ENCODE measurements around the gene ZBTB7A.

The ZBTB7A gene

DNA sequence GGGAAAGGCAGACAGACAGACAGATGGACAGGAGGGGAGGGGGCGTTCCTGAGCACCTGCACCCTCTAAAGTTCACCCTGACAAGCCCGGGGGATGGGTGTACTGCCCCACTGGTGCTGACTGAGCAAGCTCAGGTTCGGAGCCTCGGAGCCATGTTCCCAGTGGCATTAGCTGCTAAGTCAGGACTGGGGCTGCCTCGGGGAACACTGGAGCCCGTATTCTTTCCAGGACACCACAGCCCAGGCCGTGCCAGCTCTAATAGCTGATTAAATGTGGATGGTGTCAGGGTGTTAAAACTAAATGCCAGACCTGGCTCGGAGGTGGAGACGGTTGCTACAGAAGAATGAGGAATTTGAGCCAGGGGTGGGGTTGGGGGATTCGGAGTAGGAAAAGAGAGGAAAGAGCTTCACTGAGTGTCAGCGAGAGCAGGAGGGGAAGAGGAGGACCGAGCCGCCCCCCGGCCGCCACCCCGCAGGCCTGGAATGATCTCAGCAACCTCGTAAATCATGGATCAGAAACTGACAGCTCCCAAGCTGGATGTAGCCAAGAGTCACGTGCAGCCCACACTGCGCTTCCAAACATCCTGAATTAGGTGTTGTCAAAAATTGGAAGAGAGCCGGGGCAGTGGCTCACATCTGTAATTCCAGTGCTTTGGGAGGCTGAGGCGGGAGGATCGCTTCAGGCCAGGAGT is 46.8 kb upstream of the ZBTB7A start:
- no peaks in the 10 kb centered on the region for H3K4me1 ChIP-seq (ENCODE audit: low read length)
- peaks cover 50% of the 10 kb centered on the region for H3K36me3 ChIP-seq (replicated peaks; ENCODE audit: low read depth, low read length)
- H3K9me3 ChIP-seq (ENCODE audit: insufficient read depth, low read length), result no peaks in the 10 kb centered on the region
- H3K79me2 ChIP-seq (ENCODE audit: low read length), result peaks cover 9% of the 10 kb centered on the region
- 0 out of 2 replicates have a peak, but pooled peaks cover 1% of the 10 kb centered on the region for H4K20me1 ChIP-seq (ENCODE audit: insufficient read depth, low read length)
- no peak overlapping the region for H3K27ac ChIP-seq (ENCODE audit: low read length)
- H3K27me3 ChIP-seq (ENCODE audit: low read depth, low read length), result no peaks in the 10 kb centered on the region
- H2AFZ ChIP-seq (ENCODE audit: low read depth, low read length), result no peak overlapping the region
- TF ChIP-seq EZH2phosphoT487 (IDR thresholded peaks at IDR 0.05; ENCODE audit: low read depth), result no peak
- no peak for TF ChIP-seq CTCF (IDR thresholded peaks at IDR 0.05; ENCODE audit: low read depth, low read length)
- H3K4me2 ChIP-seq (ENCODE audit: low read length), result no peak overlapping the region
- H3K9ac ChIP-seq (ENCODE audit: low read length), result no peak overlapping the region
- no peak overlapping the region for H3K4me3 ChIP-seq (ENCODE audit: low read length)

DNA sequence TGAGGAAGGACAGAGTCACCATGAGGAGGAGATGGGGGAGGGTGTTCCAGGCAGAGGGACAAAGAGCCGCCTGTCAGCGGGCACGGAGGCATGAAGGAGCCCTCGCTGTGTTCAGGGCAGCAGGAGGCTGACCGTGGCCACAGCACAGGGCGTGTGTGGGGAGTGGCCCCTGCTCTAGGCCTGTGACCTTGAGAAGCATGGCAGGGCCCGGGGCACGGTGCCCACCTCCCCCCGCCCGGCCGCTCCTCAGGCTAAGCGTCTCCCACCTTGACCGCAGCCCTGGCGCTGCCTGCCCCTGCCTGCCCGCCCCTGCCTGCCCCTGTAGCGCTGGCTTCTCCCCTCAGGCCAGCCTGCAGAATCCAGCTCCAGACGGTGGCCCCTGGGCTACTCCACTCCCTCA is 45.7 kb upstream of the ZBTB7A start:
- Histone ChIP-seq H3K4me1 (ENCODE audit: low read length) (no peaks in the 10 kb centered on the region), H3K4me2 (ENCODE audit: low read length) (no peak overlapping the region)

DNA sequence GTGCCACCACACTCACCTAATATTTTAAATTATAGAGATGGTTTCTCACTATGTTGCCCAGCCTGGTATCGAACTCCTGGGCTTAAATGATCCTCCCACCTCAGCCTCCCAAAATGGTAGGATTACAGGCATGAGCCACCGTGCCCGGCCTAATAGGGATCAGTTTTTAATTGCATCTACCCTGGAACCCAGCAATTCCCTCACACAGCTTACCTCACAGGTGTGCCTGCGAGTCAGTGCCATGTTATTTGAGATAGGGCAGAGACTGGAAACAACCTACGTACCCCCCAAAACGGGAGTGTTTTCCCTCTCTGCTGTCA is 42.9 kb upstream of the ZBTB7A start:
- Histone ChIP-seq H3K36me3 (replicated peaks; ENCODE audit: low read depth, low read length) (peaks cover 64% of the 10 kb centered on the region), H3K79me2 (ENCODE audit: low read length) (no peaks in the 10 kb centered on the region), H3K4me2 (ENCODE audit: low read length) (no peak overlapping the region), H3K27ac (ENCODE audit: low read length) (no peak overlapping the region), H3K4me1 (ENCODE audit: low read length) (no peaks in the 10 kb centered on the region), H3K4me3 (ENCODE audit: low read length) (no peak overlapping the region), H3K27me3 (ENCODE audit: low read depth, low read length) (no peaks in the 10 kb centered on the region), H4K20me1 (ENCODE audit: insufficient read depth, low read length) (no peaks in the 10 kb centered on the region), H2AFZ (ENCODE audit: low read depth, low read length) (no peak overlapping the region), H3K9ac (ENCODE audit: low read length) (no peak overlapping the region), H3K9me3 (ENCODE audit: insufficient read depth, low read length) (no peaks in the 10 kb centered on the region)
- no peak for TF ChIP-seq EZH2phosphoT487 (IDR thresholded peaks at IDR 0.05; ENCODE audit: low read depth)
- TF ChIP-seq CTCF (IDR thresholded peaks at IDR 0.05; ENCODE audit: low read depth, low read length), result no peak

More for the DNA sequence above, 45.7 kb upstream of the ZBTB7A start:
- Histone ChIP-seq H3K27ac (ENCODE audit: low read length) (no peak overlapping the region), H3K36me3 (replicated peaks; ENCODE audit: low read depth, low read length) (peaks cover 58% of the 10 kb centered on the region), H4K20me1 (ENCODE audit: insufficient read depth, low read length) (no peaks in the 10 kb centered on the region), H3K4me3 (ENCODE audit: low read length) (no peak overlapping the region), H3K79me2 (ENCODE audit: low read length) (peaks cover 4% of the 10 kb centered on the region; the same call in 1 of the 2 replicates), H2AFZ (ENCODE audit: low read depth, low read length) (no peak overlapping the region), H3K9ac (ENCODE audit: low read length) (no peak overlapping the region), H3K9me3 (ENCODE audit: insufficient read depth, low read length) (no peaks in the 10 kb centered on the region), H3K27me3 (ENCODE audit: low read depth, low read length) (no peaks in the 10 kb centered on the region)
- no peak for TF ChIP-seq CTCF (IDR thresholded peaks at IDR 0.05; ENCODE audit: low read depth, low read length)
- TF ChIP-seq EZH2phosphoT487 (IDR thresholded peaks at IDR 0.05; ENCODE audit: low read depth), result no peak

DNA sequence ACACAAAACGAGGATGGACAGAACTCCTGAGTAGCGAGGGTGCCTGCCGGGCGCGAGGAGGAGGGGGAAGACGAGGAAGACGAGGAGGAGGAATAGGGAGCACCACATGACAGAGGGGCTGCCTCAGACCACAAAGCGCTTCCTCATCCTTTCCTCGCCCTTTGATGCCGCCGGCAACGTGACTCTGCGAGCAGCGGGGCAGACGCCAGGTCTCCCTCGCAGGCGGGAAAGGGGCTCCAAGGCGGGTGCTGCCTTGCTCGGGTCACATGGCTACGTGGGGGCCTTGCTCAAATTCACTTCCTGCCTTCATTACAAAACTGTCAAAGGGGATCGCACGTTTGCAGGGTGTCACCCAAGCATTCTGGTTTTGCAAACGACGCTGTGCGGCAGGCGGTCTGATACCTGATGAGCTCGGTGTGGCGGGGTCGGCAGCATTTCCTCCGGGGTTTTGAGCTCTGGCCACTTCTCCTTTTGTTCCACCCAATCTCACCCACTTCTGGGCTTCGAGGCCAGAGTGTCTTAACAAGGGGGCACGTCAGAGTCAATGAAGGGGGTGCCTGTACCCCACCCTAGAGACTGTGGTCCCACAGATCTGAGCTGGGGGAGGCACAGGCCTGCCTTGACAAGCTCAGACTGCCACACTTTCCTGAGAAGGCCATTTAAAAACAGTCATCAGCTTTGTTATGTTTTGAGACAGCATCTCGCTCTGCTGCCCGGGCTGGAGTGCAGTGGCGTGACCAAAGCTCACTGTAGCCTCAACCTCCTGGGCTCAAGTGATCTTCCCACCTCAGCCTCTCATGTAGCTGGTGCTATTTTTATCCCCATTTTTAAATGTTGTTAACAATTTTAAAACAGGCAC is 42.3 kb upstream of the ZBTB7A start:
- Histone ChIP-seq H3K27ac (ENCODE audit: low read length) (no peak overlapping the region), H3K4me2 (ENCODE audit: low read length) (no peak overlapping the region), H3K4me3 (ENCODE audit: low read length) (no peak overlapping the region), H3K27me3 (ENCODE audit: low read depth, low read length) (no peaks in the 10 kb centered on the region), H2AFZ (ENCODE audit: low read depth, low read length) (no peak overlapping the region), H3K9ac (ENCODE audit: low read length) (no peak overlapping the region), H3K79me2 (ENCODE audit: low read length) (no peaks in the 10 kb centered on the region), H3K9me3 (ENCODE audit: insufficient read depth, low read length) (no peaks in the 10 kb centered on the region), H4K20me1 (ENCODE audit: insufficient read depth, low read length) (no peaks in the 10 kb centered on the region), H3K4me1 (ENCODE audit: low read length) (no peaks in the 10 kb centered on the region), H3K36me3 (replicated peaks; ENCODE audit: low read depth, low read length) (peaks cover 66% of the 10 kb centered on the region)
- TF ChIP-seq CTCF (IDR thresholded peaks at IDR 0.05; ENCODE audit: low read depth, low read length), result no peak
- no peak for TF ChIP-seq EZH2phosphoT487 (IDR thresholded peaks at IDR 0.05; ENCODE audit: low read depth)

Measured in OCI-LY3 (cell line).